Activated CD4-positive, alpha-beta T cell treated with anti-CD3 and anti-CD28 coated beads for 36 hours (primary cell): ENCODE measurements around the gene RNASE8. TPM values are rescaled to one million over a fixed set of nuclear protein-coding genes. Genes with fewer than 3 reads are reported as not detected.

ENCODE experiments used
- ATAC-seq: fragments of 200-7000 bp; cut with Tn5 transposase; one replicate; pipeline ENCODE4 v1.10.0; 2021; ENCODE audit warnings: mild to moderate bottlenecking, moderate library complexity
- CTCF ChIA-PET: fragments of 350-600 bp; sonication (Branson Sonifier 250); formaldehyde crosslinking; loops from one replicate; lab custom pipeline; 2021; ENCODE audit warnings: antibody characterized with exemption; lab: Charles Lee
- POLR2A ChIA-PET: fragments of 350-600 bp; sonication (Branson Sonifier 250); formaldehyde crosslinking; loops from one replicate; lab custom pipeline; 2021; ENCODE audit warnings: antibody characterized with exemption, inconsistent platforms; lab: Charles Lee
- DNase-seq: peaks from one replicate; pipeline ENCODE4 v3.0.0-alpha.2; 2020
- H3K27ac Mint-ChIP-seq: one replicate; pipeline ENCODE4 v1.8.0; 2021; ENCODE audit warnings: mixed read lengths
- H3K27me3 Mint-ChIP-seq: one replicate; pipeline ENCODE4 v1.8.0; 2021; ENCODE audit warnings: mixed read lengths
- H3K36me3 Mint-ChIP-seq: one replicate; pipeline ENCODE4 v1.8.0; 2021; ENCODE audit warnings: low read depth, mixed read lengths
- H3K4me1 Mint-ChIP-seq: one replicate; pipeline ENCODE4 v1.8.0; 2021; ENCODE audit warnings: mixed read lengths
- H3K4me3 Mint-ChIP-seq: one replicate; pipeline ENCODE4 v1.8.0; 2021; ENCODE audit warnings: mild to moderate bottlenecking, moderate library complexity, mixed read lengths
- H3K9me3 Mint-ChIP-seq: one replicate; pipeline ENCODE4 v1.8.0; 2021; ENCODE audit warnings: low read depth, mixed read lengths
- intact Hi-C, 2 experiments: fragments of 100-400 bp; cut with DNase I in 1 of 2; cut with micrococcal nuclease in 1 of 2; formaldehyde crosslinking; loops; one replicate each; pipeline versions ENCODE4 v1.14.2 to v1.15.1; 2022 to 2024; cut with DNase I, micrococcal nuclease
- total RNA-seq, 2 experiments: library from RNA; stranded (reverse); gene quantifications; one replicate each; pipeline ENCODE4 v1.2.3, GENCODE V29; 2021

The RNASE8 gene
- total RNA-seq, 2 experiments from 2014 or later, result not detected

DNA sequence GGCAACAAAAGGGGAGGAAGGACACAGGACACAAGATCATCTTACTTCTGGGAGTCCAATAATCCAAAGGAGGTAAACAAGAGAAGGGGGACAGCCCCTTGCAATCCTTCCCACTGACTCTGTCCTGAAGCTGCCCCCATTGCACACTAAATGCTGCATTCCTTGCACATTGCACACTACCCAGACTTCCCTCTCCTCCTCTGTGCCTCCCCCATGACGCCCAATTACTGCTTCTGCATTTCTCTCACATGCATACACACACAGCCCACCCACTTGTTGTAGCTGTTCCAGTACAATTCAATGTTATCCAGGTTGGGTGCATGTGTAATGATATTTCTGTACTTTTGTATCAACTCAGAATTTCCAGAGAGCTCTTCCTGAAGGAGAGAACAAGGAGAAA, 38.3 kb upstream of the RNASE8 start:
- ChIA-PET POLR2A (interaction anchor here (0.6 kb wide), 1 partner anchor 234 kb away, joined by 3 read pairs; no protein-coding TSS in a partner anchor), CTCF (interaction anchor here (0.7 to 13.8 kb wide), 7 partner anchors 14 to 286 kb away, joined by 3 to 183 read pairs (median 4); no protein-coding TSS in a partner anchor)
- ATAC-seq (no peak), DNase-seq (no peak)
- H3K9me3 Mint-ChIP-seq, result no peaks in the 10 kb centered on the region
- no peak overlapping the region for H3K27ac Mint-ChIP-seq
- intact Hi-C loops, result loop anchor here in 1 of 2 experiments (10.0 kb wide), 1 partner anchor 535 kb away; no protein-coding TSS in a partner anchor
- H3K27me3 Mint-ChIP-seq, result peaks cover 2% of the 10 kb centered on the region
- H3K4me1 Mint-ChIP-seq, result peaks cover 12% of the 10 kb centered on the region
- H3K36me3 Mint-ChIP-seq, result no peaks in the 10 kb centered on the region
- no peak overlapping the region for H3K4me3 Mint-ChIP-seq

- Mint-ChIP-seq H3K27ac (no peak overlapping the region), H3K27me3 (peaks cover 2% of the 10 kb centered on the region), H3K4me1 (peaks cover 16% of the 10 kb centered on the region), H3K4me3 (no peak overlapping the region), H3K9me3 (no peaks in the 10 kb centered on the region), H3K36me3 (no peaks in the 10 kb centered on the region)
- ChIA-PET CTCF (interaction anchor here (0.8 to 13.8 kb wide), 7 partner anchors 10 to 83 kb away, joined by 3 to 183 read pairs (median 4); no protein-coding TSS in a partner anchor), POLR2A (no interaction called here)
- intact Hi-C loops, result no loop called here
- DNase-seq, result no peak
- ATAC-seq, result no peak
Measured at GRCh38 chr14:21020977-21021545, 36.6 kb upstream of the RNASE8 start.

DNA sequence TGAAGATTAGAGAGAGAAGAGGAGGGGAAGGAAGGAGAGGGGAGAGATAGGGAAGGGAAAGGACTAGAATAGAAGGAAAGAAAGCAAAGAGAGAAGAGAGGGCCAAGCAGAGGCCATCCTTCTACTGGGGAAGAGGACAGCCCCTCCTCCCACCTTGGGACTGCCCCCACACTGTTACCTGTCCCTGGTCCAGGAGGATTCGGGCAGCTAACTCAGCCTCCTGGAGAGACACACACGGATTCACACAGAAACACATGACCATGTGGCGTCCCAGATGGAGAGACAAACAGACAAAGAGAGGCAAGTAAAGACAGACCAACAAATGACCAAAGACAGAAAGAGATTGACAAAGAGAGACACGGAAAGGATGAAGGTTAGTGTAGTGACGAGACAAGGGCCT, 34.9 kb upstream of the RNASE8 start:
- intact Hi-C loops, result no loop called here
- Mint-ChIP-seq H3K36me3 (no peaks in the 10 kb centered on the region), H3K9me3 (no peaks in the 10 kb centered on the region), H3K27ac (no peak overlapping the region), H3K4me1 (peaks cover 16% of the 10 kb centered on the region), H3K27me3 (peaks cover 2% of the 10 kb centered on the region), H3K4me3 (no peak overlapping the region)
- ATAC-seq (no peak), DNase-seq (no peak)
- POLR2A ChIA-PET, result no interaction called here
- CTCF ChIA-PET, result interaction anchor here (0.6 to 13.8 kb wide), 7 partner anchors 8 to 81 kb away, joined by 3 to 183 read pairs (median 4); no protein-coding TSS in a partner anchor

DNA sequence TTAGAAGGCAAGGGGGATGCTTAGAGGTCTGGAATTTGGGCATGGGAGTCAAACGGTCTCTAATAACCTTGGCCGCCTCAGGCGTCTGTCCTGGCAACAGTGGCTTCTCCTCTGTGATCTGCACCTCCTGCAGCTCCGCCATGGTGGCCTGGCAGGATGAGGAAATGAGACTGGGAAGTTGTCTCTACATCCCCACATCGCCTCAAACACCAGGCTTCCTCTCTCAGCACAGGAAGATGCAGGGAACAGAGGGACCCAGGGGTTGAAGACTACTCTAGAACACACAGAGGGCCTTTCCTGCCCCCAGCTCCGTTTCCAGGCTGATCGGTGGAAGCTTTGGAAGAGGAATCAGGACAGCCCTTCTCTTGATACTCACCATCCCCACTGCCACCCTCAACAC, 34.4 kb upstream of the RNASE8 start:
- Mint-ChIP-seq H3K4me1 (peaks cover 16% of the 10 kb centered on the region), H3K9me3 (no peaks in the 10 kb centered on the region), H3K27me3 (peaks cover 2% of the 10 kb centered on the region), H3K36me3 (no peaks in the 10 kb centered on the region), H3K27ac (no peak overlapping the region), H3K4me3 (no peak overlapping the region)
- intact Hi-C loops, result no loop called here
- POLR2A ChIA-PET, result no interaction called here
- ATAC-seq (no peak), DNase-seq (no peak)
- CTCF ChIA-PET, result interaction anchor here (0.6 to 13.8 kb wide), 8 partner anchors 8 to 610 kb away, joined by 3 to 183 read pairs (median 4); partner anchors contain the start of gene TEP1

GRCh38 chr14:21023817-21024584, 33.6 kb upstream of the RNASE8 start:
- DNase-seq (peak; percentile 27), ATAC-seq (peak; percentile 50)
- intact Hi-C loops, result loop anchor here in 1 of 2 experiments (2.0 kb wide), 1 partner anchor 47 kb away; the partner anchor contains the start of gene ARHGEF40
- peaks cover 16% of the 10 kb centered on the region for H3K4me1 Mint-ChIP-seq
- H3K4me3 Mint-ChIP-seq, result peak overlapping the region; percentile 73
- ChIA-PET CTCF (interaction anchor here (0.6 to 13.8 kb wide), 7 partner anchors 9 to 611 kb away, joined by 3 to 183 read pairs (median 4); partner anchors contain the start of gene TEP1), POLR2A (no interaction called here)
- H3K9me3 Mint-ChIP-seq, result no peaks in the 10 kb centered on the region
- H3K27ac Mint-ChIP-seq, result peak overlapping the region; percentile 55
- H3K36me3 Mint-ChIP-seq, result no peaks in the 10 kb centered on the region
- H3K27me3 Mint-ChIP-seq, result peaks cover 2% of the 10 kb centered on the region

GRCh38 chr14:21024585-21025370, 32.8 kb upstream of the RNASE8 start, which contains the start of gene NDRG2:
Gene NDRG2 (minus strand): TSS chr14:21025061. CDS start chr14:21023315, 1,746 bp downstream.
- CTCF ChIA-PET, result interaction anchor here (0.6 to 13.8 kb wide), 5 partner anchors 10 to 151 kb away, joined by 3 to 183 read pairs (median 11); no protein-coding TSS in a partner anchor
- ATAC-seq (peak; percentile 74), DNase-seq (peak; percentile 80)
- Mint-ChIP-seq H3K27me3 (peaks cover 2% of the 10 kb centered on the region), H3K27ac (peak within 1 kb of the TSS; percentile 55), H3K36me3 (no peaks in the 10 kb centered on the region), H3K4me3 (peak within 1 kb of the TSS; percentile 73), H3K4me1 (peaks cover 16% of the 10 kb centered on the region), H3K9me3 (no peaks in the 10 kb centered on the region)
- POLR2A ChIA-PET, result no interaction called here
- intact Hi-C loops, result loop anchor here in 1 of 2 experiments (2.0 kb wide), 1 partner anchor 46 kb away; the partner anchor contains the start of gene ARHGEF40

- no peak for ATAC-seq
- peaks cover 16% of the 10 kb centered on the region for H3K4me1 Mint-ChIP-seq
- no peak overlapping the region for H3K27ac Mint-ChIP-seq
- ChIA-PET CTCF (interaction anchor here (1.0 to 5.1 kb wide), 4 partner anchors 10 to 67 kb away, joined by 3 to 34 read pairs (median 10); no protein-coding TSS in a partner anchor), POLR2A (no interaction called here)
- no peaks in the 10 kb centered on the region for H3K36me3 Mint-ChIP-seq
- H3K4me3 Mint-ChIP-seq, result peak overlapping the region; percentile 73
- H3K27me3 Mint-ChIP-seq, result peaks cover 2% of the 10 kb centered on the region
- no peaks in the 10 kb centered on the region for H3K9me3 Mint-ChIP-seq
- intact Hi-C loops, result loop anchor here in 1 of 2 experiments (2.0 kb wide), 1 partner anchor 45 kb away; the partner anchor contains the start of gene ARHGEF40
- DNase-seq, result no peak
Measured at GRCh38 chr14:21025371-21026273, 32.0 kb upstream of the RNASE8 start.

DNA sequence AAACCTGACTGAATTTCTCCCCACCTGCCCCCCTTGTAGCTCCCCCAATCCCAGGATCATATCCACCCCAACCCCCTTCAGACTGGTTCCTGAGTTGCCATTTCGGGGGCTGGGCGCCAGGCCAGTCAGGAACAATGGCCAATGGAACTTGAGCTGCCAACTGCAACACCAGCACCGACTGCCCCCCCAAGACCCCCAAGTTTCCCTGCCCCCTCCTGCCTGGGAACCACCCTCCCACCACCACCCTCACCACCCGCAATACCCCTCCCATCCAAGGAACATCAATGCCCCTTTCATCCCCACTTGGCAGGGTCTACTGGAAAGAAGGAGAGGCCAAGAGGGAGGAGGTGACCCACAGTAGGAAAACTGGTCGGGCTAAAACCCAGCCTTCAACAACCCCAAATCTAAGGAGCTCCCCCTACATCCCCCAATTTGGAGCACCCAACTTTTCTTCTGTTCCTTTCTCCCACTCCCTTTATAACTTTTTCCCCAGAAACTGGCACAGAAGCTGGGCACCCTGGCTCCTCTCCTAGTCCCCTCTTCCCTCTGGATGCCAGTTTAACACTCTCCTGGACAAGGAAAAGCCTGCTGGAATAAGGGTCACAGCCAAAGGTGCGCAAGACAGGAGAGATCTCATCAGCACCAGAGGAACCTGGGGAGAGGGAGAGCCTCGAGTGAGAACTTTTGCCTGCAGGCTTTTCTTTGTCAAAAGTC, 31.2 kb upstream of the RNASE8 start:
- no peaks in the 10 kb centered on the region for H3K36me3 Mint-ChIP-seq
- CTCF ChIA-PET, result interaction anchor here (0.6 to 5.1 kb wide), 4 partner anchors 11 to 66 kb away, joined by 3 to 34 read pairs (median 4); no protein-coding TSS in a partner anchor
- H3K27me3 Mint-ChIP-seq, result peaks cover 2% of the 10 kb centered on the region
- POLR2A ChIA-PET, result no interaction called here
- H3K9me3 Mint-ChIP-seq, result no peaks in the 10 kb centered on the region
- DNase-seq (no peak), ATAC-seq (no peak)
- no peak overlapping the region for H3K27ac Mint-ChIP-seq
- peaks cover 16% of the 10 kb centered on the region for H3K4me1 Mint-ChIP-seq
- H3K4me3 Mint-ChIP-seq, result no peak overlapping the region
- intact Hi-C loops, result no loop called here

DNA sequence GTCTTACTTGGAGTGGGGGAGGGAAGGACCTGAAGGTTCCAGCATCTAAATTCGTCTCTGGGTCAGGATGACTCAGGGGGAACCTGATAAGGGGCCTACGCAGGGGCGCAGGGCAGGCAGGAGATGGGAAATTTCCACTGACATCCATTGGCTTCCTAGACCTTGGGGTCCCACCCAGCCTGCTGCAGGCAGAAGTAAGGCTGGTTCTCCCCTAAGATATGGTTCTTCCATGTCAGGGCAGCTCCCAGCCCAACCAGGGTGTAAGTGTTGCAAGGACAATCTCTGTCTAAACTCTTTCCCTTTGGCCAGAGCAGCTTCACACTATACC, 30.7 kb upstream of the RNASE8 start:
- no peak for DNase-seq
- intact Hi-C loops, result no loop called here
- Mint-ChIP-seq H3K27ac (no peak overlapping the region), H3K4me1 (peaks cover 16% of the 10 kb centered on the region), H3K27me3 (peaks cover 2% of the 10 kb centered on the region), H3K4me3 (no peak overlapping the region), H3K9me3 (no peaks in the 10 kb centered on the region), H3K36me3 (no peaks in the 10 kb centered on the region)
- no peak for ATAC-seq
- ChIA-PET CTCF (interaction anchor here (0.6 to 5.1 kb wide), 4 partner anchors 11 to 65 kb away, joined by 3 to 34 read pairs (median 4); no protein-coding TSS in a partner anchor), POLR2A (no interaction called here)
